Testis (tissue), 3 donors: Measurements from ENCODE around the gene SMOC2. TPM values are rescaled to one million over a fixed set of nuclear protein-coding genes. Genes with fewer than 3 reads are reported as not detected.
A peak's percentile ranks its signal among the peaks of the same experiment; 100 is the strongest.

Source experiments
- DNase-seq: peaks from one replicate; pipeline ENCODE4 v3.0.0-alpha.2; 2019
- H3K27ac ChIP-seq, 2 donors: fragments of 200-600 bp; sonication (generic); one replicate each; pipeline ENCODE4 v1.5.1; 2019
- H3K27me3 ChIP-seq: fragments of 200-600 bp; sonication (generic); one replicate; pipeline ENCODE4 v1.5.1; 2019
- H3K36me3 ChIP-seq: fragments of 200-600 bp; sonication (generic); one replicate; pipeline ENCODE4 v1.5.1; 2017; ENCODE audit warnings: low read depth; ENCODE audit errors: missing control alignments
- H3K4me1 ChIP-seq: fragments of 200-600 bp; sonication (generic); one replicate; pipeline ENCODE4 v1.5.1; 2019
- H3K4me3 ChIP-seq, 2 donors: fragments of 200-600 bp; sonication (generic); one replicate each; pipeline ENCODE4 v1.5.1; 2017 to 2019
- H3K9me3 ChIP-seq: fragments of 200-600 bp; sonication (generic); one replicate; pipeline ENCODE4 v1.5.1; 2017
- CTCF ChIP-seq, 3 experiments: fragments of 450-650 bp in 2 of 3; fragments of 200-600 bp in 1 of 3; sonication (generic) in 1 of 3; IDR thresholded peaks; one replicate each; pipeline ENCODE4 v1.5.1; 2016 to 2019; ENCODE audit warnings: antibody characterized with exemption in 3 of 3, mild to moderate bottlenecking in 2 of 3, moderate library complexity in 1 of 3
- POLR2A ChIP-seq: fragments of 450-650 bp; IDR thresholded peaks from one replicate; pipeline ENCODE4 v1.6.1; 2017; ENCODE audit warnings: antibody characterized with exemption, mild to moderate bottlenecking, moderate library complexity
- WGBS, 2 donors: methylation state at CpG; one replicate each; pipeline ENCODE4 v1.1.5; 2018; 5-methylcytosine and 5-hydroxymethylcytosine counted together
- intact Hi-C: fragments of 100-400 bp; cut with DNase I; formaldehyde crosslinking; loops from one replicate; pipeline ENCODE4 v1.15.1; 2023; ENCODE audit warnings: low total_unique reads
- polyA plus RNA-seq: library from polyadenylated mRNA; stranded (reverse); fragments of 350-450 nt; fragmentation: Illumina TruSeq; extraction: RNeasy Lipid Tissue Mini Kit (QIAGEN cat#74804); gene quantifications from one replicate; pipeline ENCODE4 v1.2.3, GENCODE V29; 2014; ENCODE audit warnings: low read depth, low replicate concordance; ENCODE audit not compliant: insufficient read depth
- total RNA-seq, 2 donors: library from RNA; depleted of rRNA; stranded (reverse); fragments of >200 nt; gene quantifications; one replicate each; pipeline ENCODE4 v1.2.3, GENCODE V29; 2016

The SMOC2 gene
- total and polyA plus RNA-seq, 3 donors from 2014 or later = 78.4 to 140 (median 110) TPM

GRCh38 chr6:168508903-168509302 lies 67.9 kb downstream of the SMOC2 start:
- Histone ChIP-seq H3K36me3 (no peaks in the 10 kb centered on the region), H3K4me1 (peaks cover 3% of the 10 kb centered on the region), H3K4me3 (no peak overlapping the region), H3K9me3 (no peaks in the 10 kb centered on the region), H3K27ac (no peak overlapping the region), H3K27me3 (no peaks in the 10 kb centered on the region)
- intact Hi-C loops = no loop called here
- 86 to 91% methylated on average over 9 to 12 of the region's 12 CpGs for WGBS, 2 donors
- no peak for DNase-seq
- TF ChIP-seq CTCF (IDR thresholded peaks at IDR 0.05) (no peak), POLR2A (no peak)

GRCh38 chr6:168513766-168514165 lies 72.8 kb downstream of the SMOC2 start:
- peaks cover 19% of the 10 kb centered on the region for H3K4me1 ChIP-seq
- no peaks in the 10 kb centered on the region for H3K27me3 ChIP-seq
- no peak for DNase-seq
- intact Hi-C loops = no loop called here
- no peaks in the 10 kb centered on the region for H3K9me3 ChIP-seq
- peak overlapping the region; percentile 67 to 74 for H3K27ac ChIP-seq
- 0 to 53% methylated on average over 1 to 8 of the region's 8 CpGs for WGBS, 2 donors
- no peak overlapping the region for H3K4me3 ChIP-seq
- TF ChIP-seq CTCF (IDR thresholded peaks at IDR 0.05) (no peak), POLR2A (no peak)
- H3K36me3 ChIP-seq = no peaks in the 10 kb centered on the region

GRCh38 chr6:168514216-168514615 lies 73.2 kb downstream of the SMOC2 start:
- peak overlapping the region; percentile 67 to 74 for H3K27ac ChIP-seq
- intact Hi-C loops = no loop called here
- no peaks in the 10 kb centered on the region for H3K27me3 ChIP-seq
- H3K4me1 ChIP-seq = peaks cover 19% of the 10 kb centered on the region
- no peak overlapping the region for H3K4me3 ChIP-seq
- WGBS, 2 donors = 22 to 30% methylated on average over 7 to 10 of the region's 10 CpGs
- TF ChIP-seq POLR2A = no peak
- no peak for TF ChIP-seq CTCF (IDR thresholded peaks at IDR 0.05)
- H3K36me3 ChIP-seq = no peaks in the 10 kb centered on the region
- DNase-seq = peak; percentile 78
- H3K9me3 ChIP-seq = no peaks in the 10 kb centered on the region

- Histone ChIP-seq H3K27ac (peak overlapping the region in 1 of 2 donors; percentile 67), H3K9me3 (no peaks in the 10 kb centered on the region), H3K4me1 (peaks cover 19% of the 10 kb centered on the region), H3K36me3 (no peaks in the 10 kb centered on the region), H3K27me3 (no peaks in the 10 kb centered on the region), H3K4me3 (no peak overlapping the region)
- WGBS, 2 donors = 72 to 78% methylated on average over 15 to 16 of the region's 16 CpGs
- no peak for TF ChIP-seq CTCF (IDR thresholded peaks at IDR 0.05)
- DNase-seq = no peak
- intact Hi-C loops = no loop called here
Observed at GRCh38 chr6:168515376-168515775, 74.4 kb downstream of the SMOC2 start.

- peaks cover 19% of the 10 kb centered on the region for H3K4me1 ChIP-seq
- no peaks in the 10 kb centered on the region for H3K36me3 ChIP-seq
- no peaks in the 10 kb centered on the region for H3K27me3 ChIP-seq
- H3K27ac ChIP-seq = no peak overlapping the region
- WGBS, 2 donors = 82 to 83% methylated on average over 17 to 37 of the region's 37 CpGs
- H3K9me3 ChIP-seq = no peaks in the 10 kb centered on the region
- TF ChIP-seq CTCF (IDR thresholded peaks at IDR 0.05) (no peak), POLR2A (no peak)
- H3K4me3 ChIP-seq = no peak overlapping the region
- intact Hi-C loops = no loop called here
- DNase-seq = no peak
Observed at GRCh38 chr6:168516944-168517741, 76.2 kb downstream of the SMOC2 start.
